SK-N-SH treated with all-trans-retinoic acid at 6 μM for 48 hours (cell line): ENCODE results near the gene RAP1GAP.

Experiments
- ATAC-seq: fragments of 200-7000 bp; cut with Tn5 transposase; 3 replicates; pipeline ENCODE4 v1.9.1; 2020; ENCODE audit warnings: mild to moderate bottlenecking, moderate library complexity
- ARNTL ChIP-seq: fragments of 450-650 bp; formaldehyde crosslinking; IDR thresholded peaks from 2 replicates; pipeline ENCODE4 v1.5.0; 2020; ENCODE audit warnings: low read depth, mild to moderate bottlenecking, moderate library complexity, borderline replicate concordance
- BACH2 ChIP-seq: fragments of 250-450 bp; sonication (Bioruptor Pico); IDR thresholded peaks from 2 replicates; pipeline ENCODE4 v1.9.0; 2021; ENCODE audit warnings: mild to moderate bottlenecking, borderline replicate concordance
- CREB5 ChIP-seq: fragments of 250-450 bp; sonication (Bioruptor Pico); IDR thresholded peaks from 2 replicates; pipeline ENCODE4 v1.5.1; 2020; ENCODE audit warnings: low read depth, mild to moderate bottlenecking, moderate library complexity
- CSDC2 ChIP-seq: fragments of 250-450 bp; sonication (Bioruptor Pico); IDR thresholded peaks from 2 replicates; pipeline ENCODE4 v1.5.0; 2020; ENCODE audit warnings: mild to moderate bottlenecking, moderate library complexity
- CSRNP3 ChIP-seq: fragments of 250-450 bp; sonication (Bioruptor Pico); IDR thresholded peaks from 2 replicates; pipeline ENCODE4 v1.5.1; 2021; ENCODE audit warnings: mild to moderate bottlenecking, moderate library complexity
- ESRRG ChIP-seq: fragments of 250-450 bp; sonication (Bioruptor Pico); IDR thresholded peaks from 2 replicates; pipeline ENCODE4 v1.6.1; 2021; ENCODE audit warnings: mild to moderate bottlenecking
- GLIS3 ChIP-seq: fragments of 250-450 bp; sonication (Bioruptor Pico); IDR thresholded peaks from 2 replicates; pipeline ENCODE4 v1.5.0; 2020; ENCODE audit warnings: mild to moderate bottlenecking, moderate library complexity
- OSR1 ChIP-seq: fragments of 250-450 bp; sonication (Bioruptor Pico); IDR thresholded peaks from 2 replicates; pipeline ENCODE4 v1.8.0; 2022; ENCODE audit warnings: moderate library complexity, mild to moderate bottlenecking, inconsistent platforms
- PATZ1 ChIP-seq: fragments of 250-450 bp; sonication (Bioruptor Pico); IDR thresholded peaks from 2 replicates; pipeline ENCODE4 v1.8.0; 2020; ENCODE audit warnings: mild to moderate bottlenecking, moderate library complexity, borderline replicate concordance
- PPARA ChIP-seq: fragments of 250-450 bp; sonication (Bioruptor Pico); IDR thresholded peaks from 2 replicates; pipeline ENCODE4 v1.5.0; 2020; ENCODE audit warnings: mild to moderate bottlenecking, borderline replicate concordance
- RARB ChIP-seq: fragments of 250-450 bp; sonication (Bioruptor Pico); IDR thresholded peaks from 2 replicates; pipeline ENCODE4 v1.8.0; 2021; ENCODE audit warnings: mild to moderate bottlenecking, moderate library complexity
- SNAI2 ChIP-seq: fragments of 250-450 bp; sonication (Bioruptor Pico); IDR thresholded peaks from 2 replicates; pipeline ENCODE4 v1.5.0; 2020; ENCODE audit warnings: mild to moderate bottlenecking, moderate library complexity
- TOX ChIP-seq: fragments of 250-450 bp; sonication (Bioruptor Pico); IDR thresholded peaks from 2 replicates; pipeline ENCODE4 v1.8.0; 2021; ENCODE audit warnings: mild to moderate bottlenecking, moderate library complexity, borderline replicate concordance
- ZC3H10 ChIP-seq: fragments of 250-450 bp; sonication (Bioruptor Pico); IDR thresholded peaks from 2 replicates; pipeline ENCODE4 v1.5.1; 2021; ENCODE audit warnings: mild to moderate bottlenecking, moderate library complexity
- ZFP3 ChIP-seq: fragments of 250-450 bp; sonication (Bioruptor Pico); IDR thresholded peaks from 2 replicates; pipeline ENCODE4 v1.5.0; 2020; ENCODE audit warnings: mild to moderate bottlenecking, moderate library complexity
- ZFP30 ChIP-seq: fragments of 450-650 bp; formaldehyde crosslinking; IDR thresholded peaks from 2 replicates; pipeline ENCODE4 v1.5.0; 2022; ENCODE audit warnings: mild to moderate bottlenecking, moderate library complexity
- ZNF565 ChIP-seq: fragments of 450-650 bp; formaldehyde crosslinking; conservative IDR thresholded peaks from 2 replicates; pipeline ENCODE4 v1.5.0; 2020; ENCODE audit warnings: low read depth, mild to moderate bottlenecking, moderate library complexity
- ZNF70 ChIP-seq: fragments of 450-650 bp; formaldehyde crosslinking; IDR thresholded peaks from 2 replicates; pipeline ENCODE4 v1.5.0; 2020; ENCODE audit warnings: mild to moderate bottlenecking, moderate library complexity
- ZNF8 ChIP-seq: fragments of 450-650 bp; formaldehyde crosslinking; IDR thresholded peaks from 2 replicates; pipeline ENCODE4 v1.5.0; 2020; ENCODE audit warnings: mild to moderate bottlenecking, moderate library complexity
- TF ChIP-seq, protein P1 (sequence below): fragments of 250-450 bp; sonication (Bioruptor Pico); IDR thresholded peaks from 2 replicates; pipeline ENCODE4 v1.5.0; 2020; ENCODE audit warnings: mild to moderate bottlenecking, moderate library complexity

RAP1GAP gene

DNA sequence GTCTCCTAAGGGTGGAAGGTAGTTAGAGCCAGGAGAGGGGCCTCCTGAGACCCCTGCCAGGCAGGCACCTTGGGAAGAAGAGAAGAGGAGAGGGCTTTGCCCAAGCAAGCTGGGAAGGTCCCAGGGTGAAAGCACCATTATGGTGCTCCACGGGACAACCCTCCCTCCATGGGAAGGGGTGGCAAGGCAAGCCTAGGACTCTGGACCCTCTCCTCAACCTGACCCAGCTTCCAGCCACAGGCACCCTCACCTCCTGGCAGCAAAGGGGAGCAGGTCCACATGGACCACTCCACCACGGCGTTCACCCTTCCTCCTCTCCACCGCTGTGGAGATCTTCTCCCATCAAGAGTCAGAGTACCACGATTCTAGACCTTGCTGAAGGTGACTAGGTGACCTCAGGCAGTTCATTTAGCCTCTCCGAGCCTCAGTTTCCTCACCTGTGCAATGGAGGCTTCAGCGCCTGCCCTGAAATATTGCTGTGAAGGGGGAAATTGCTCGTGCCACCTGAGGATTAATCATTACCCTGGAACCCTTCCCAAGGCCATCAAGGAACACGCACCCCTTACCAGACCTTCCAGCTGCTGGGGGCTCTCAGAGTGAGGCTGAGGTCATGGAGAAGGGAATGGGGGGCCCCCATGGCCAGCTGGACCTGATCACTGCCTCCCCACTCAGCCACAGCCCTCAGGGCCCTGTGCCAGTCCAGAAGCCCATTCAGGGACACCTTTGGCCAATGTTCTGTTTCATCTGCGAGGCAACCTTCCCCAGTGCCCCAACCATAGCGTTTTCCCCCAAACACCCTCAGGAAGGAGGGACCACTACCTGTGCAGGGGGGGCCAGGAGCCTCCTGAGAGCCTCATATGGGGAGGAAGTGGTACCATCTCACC is 1.6 kb downstream of the RAP1GAP start:
- no peak for ATAC-seq

DNA sequence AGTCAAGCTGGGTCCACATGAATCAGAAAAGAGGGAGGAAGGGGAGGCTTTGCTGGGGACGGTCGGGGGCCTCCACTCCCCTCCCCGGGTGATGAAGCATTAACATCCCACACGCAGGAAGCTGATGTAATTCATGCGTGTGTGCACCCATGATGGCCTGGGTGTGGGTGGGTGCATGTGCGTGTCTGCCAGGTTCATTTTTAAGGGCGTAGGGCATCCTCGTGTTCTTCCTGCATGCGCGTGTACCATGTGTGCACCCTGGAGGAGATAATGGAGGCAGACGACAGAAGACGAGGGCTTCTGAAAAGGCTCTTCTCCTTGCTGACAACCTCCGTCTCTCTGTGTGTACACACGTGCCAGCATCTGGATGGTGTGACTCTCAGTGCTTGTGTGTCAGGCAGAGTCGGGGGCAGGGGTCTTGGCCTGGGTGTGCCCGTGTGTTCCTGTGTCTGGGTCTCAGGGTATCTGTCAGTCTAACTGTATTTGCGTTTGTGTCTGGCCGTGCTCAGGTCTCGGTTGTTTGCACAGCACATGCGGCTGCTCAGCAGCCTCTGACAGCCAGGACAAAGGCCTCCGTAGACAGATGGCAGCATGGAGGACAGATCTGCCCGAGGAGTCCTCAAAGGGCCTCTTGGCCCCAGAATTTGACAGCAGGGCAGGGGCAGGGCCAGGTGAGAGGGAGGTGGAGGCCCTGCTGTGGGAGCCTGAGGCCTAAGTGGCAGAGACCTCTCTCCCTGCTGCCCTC is 2.4 kb downstream of the RAP1GAP start:
- no peak for TF ChIP-seq ZNF565 (CRISPR knock-in tag)
- no peak for TF ChIP-seq CSDC2
- no peak for TF ChIP-seq ZNF70 (CRISPR knock-in tag)
- TF ChIP-seq PPARA (CRISPR knock-in tag) = no peak
- TF ChIP-seq OSR1 (CRISPR knock-in tag) = no peak
- no peak for TF ChIP-seq CREB5 (CRISPR knock-in tag)
- TF ChIP-seq TOX (CRISPR knock-in tag) = no peak
- TF ChIP-seq ZFP30 (CRISPR knock-in tag) = no peak
- TF ChIP-seq ESRRG (CRISPR knock-in tag) = no peak
- TF ChIP-seq, all 23 proteins: peak for 0
- no peak for ATAC-seq

More for the DNA sequence above, 1.6 kb downstream of the RAP1GAP start:
- no peak for TF ChIP-seq CSDC2
- TF ChIP-seq OSR1 (CRISPR knock-in tag) = no peak
- no peak for TF ChIP-seq ZFP30 (CRISPR knock-in tag)
- TF ChIP-seq GLIS3 = no peak
- TF ChIP-seq ZNF8 (CRISPR knock-in tag) = no peak
- TF ChIP-seq ZNF565 (CRISPR knock-in tag) = no peak
- no peak for TF ChIP-seq ZFP3
- no peak for TF ChIP-seq PPARA (CRISPR knock-in tag)
- TF ChIP-seq RARB (CRISPR knock-in tag) = no peak
- TF ChIP-seq SNAI2 (CRISPR knock-in tag) = no peak
- TF ChIP-seq ZC3H10 (CRISPR knock-in tag) = no peak
- TF ChIP-seq TOX (CRISPR knock-in tag) = no peak
- no peak for TF ChIP-seq CREB5 (CRISPR knock-in tag)
- no peak for TF ChIP-seq BACH2 (CRISPR knock-in tag)
- TF ChIP-seq, protein P1, sequence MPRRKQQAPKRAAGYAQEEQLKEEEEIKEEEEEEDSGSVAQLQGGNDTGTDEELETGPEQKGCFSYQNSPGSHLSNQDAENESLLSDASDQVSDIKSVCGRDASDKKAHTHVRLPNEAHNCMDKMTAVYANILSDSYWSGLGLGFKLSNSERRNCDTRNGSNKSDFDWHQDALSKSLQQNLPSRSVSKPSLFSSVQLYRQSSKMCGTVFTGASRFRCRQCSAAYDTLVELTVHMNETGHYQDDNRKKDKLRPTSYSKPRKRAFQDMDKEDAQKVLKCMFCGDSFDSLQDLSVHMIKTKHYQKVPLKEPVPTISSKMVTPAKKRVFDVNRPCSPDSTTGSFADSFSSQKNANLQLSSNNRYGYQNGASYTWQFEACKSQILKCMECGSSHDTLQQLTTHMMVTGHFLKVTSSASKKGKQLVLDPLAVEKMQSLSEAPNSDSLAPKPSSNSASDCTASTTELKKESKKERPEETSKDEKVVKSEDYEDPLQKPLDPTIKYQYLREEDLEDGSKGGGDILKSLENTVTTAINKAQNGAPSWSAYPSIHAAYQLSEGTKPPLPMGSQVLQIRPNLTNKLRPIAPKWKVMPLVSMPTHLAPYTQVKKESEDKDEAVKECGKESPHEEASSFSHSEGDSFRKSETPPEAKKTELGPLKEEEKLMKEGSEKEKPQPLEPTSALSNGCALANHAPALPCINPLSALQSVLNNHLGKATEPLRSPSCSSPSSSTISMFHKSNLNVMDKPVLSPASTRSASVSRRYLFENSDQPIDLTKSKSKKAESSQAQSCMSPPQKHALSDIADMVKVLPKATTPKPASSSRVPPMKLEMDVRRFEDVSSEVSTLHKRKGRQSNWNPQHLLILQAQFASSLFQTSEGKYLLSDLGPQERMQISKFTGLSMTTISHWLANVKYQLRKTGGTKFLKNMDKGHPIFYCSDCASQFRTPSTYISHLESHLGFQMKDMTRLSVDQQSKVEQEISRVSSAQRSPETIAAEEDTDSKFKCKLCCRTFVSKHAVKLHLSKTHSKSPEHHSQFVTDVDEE (CRISPR knock-in tag) = no peak
- no peak for TF ChIP-seq CSRNP3 (CRISPR knock-in tag)
- no peak for TF ChIP-seq ARNTL (CRISPR knock-in tag)
- TF ChIP-seq PATZ1 = no peak
